ENCODE data around the gene PEAK1. TPM values are rescaled to one million over a fixed set of nuclear protein-coding genes. Genes with fewer than 3 reads are reported as not detected.

PEAK1 gene
- total RNA-seq, 2 donors from 2014 or later: 25.4 to 38.4 TPM

DNA sequence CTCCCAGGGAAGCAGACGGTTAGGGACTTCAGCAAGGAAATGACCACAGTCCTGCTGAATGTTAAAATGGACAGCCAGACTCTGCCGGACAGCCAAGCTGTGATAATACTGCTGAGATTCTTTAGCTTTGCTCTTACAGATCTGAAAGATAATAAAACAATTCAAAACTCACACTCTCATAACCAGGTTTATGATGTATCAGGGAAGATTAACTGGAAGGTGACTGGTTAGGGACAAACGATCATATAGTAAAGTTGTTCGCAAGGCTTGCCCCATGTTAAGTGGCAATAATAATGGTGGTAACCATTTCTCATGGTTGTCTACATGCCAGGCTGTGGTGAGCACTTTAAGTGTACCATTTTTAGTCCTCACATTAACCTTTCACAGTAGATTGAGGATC, 304.7 kb downstream of the PEAK1 start:
- Histone ChIP-seq H3K4me3 (ENCODE audit: low read length) (no peak overlapping the region), H3K36me3 (ENCODE audit: control insufficient read depth, insufficient read depth, low read length) (no peaks in the 10 kb centered on the region), H3K27ac (ENCODE audit: low read depth, low read length) (no peak overlapping the region), H3K9me3 (ENCODE audit: control insufficient read depth, low read length) (no peaks in the 10 kb centered on the region), H3K4me1 (ENCODE audit: control insufficient read depth, insufficient read depth, low read length) (no peaks in the 10 kb centered on the region), H3K27me3 (ENCODE audit: control insufficient read depth, insufficient read depth, low read length, poor library complexity, severe bottlenecking) (no peaks in the 10 kb centered on the region), H3K9ac (ENCODE audit: extremely low read depth, low read length, poor library complexity, severe bottlenecking) (no peak overlapping the region)
- Mint-ChIP-seq H3K4me1 (peaks cover 3% of the 10 kb centered on the region), H3K9me3 (no peaks in the 10 kb centered on the region), H3K36me3 (ENCODE audit: low read depth) (no peaks in the 10 kb centered on the region), H3K4me3 (no peak overlapping the region), H3K27me3 (ENCODE audit: insufficient read depth) (no peaks in the 10 kb centered on the region), H3K27ac (no peak overlapping the region)
- DNase-seq: no peak
- TF ChIP-seq, protein P1, sequence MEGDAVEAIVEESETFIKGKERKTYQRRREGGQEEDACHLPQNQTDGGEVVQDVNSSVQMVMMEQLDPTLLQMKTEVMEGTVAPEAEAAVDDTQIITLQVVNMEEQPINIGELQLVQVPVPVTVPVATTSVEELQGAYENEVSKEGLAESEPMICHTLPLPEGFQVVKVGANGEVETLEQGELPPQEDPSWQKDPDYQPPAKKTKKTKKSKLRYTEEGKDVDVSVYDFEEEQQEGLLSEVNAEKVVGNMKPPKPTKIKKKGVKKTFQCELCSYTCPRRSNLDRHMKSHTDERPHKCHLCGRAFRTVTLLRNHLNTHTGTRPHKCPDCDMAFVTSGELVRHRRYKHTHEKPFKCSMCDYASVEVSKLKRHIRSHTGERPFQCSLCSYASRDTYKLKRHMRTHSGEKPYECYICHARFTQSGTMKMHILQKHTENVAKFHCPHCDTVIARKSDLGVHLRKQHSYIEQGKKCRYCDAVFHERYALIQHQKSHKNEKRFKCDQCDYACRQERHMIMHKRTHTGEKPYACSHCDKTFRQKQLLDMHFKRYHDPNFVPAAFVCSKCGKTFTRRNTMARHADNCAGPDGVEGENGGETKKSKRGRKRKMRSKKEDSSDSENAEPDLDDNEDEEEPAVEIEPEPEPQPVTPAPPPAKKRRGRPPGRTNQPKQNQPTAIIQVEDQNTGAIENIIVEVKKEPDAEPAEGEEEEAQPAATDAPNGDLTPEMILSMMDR (conservative IDR thresholded peaks at IDR 0.05): no peak
- WGBS, 2 experiments (ENCODE audit: insufficient coverage in 1 of 2, insufficient read length in 1 of 2): 95% methylated on average over 3 of the region's 4 CpGs; no CpG with 5 or more reads in 1 of the 2 experiments

DNA sequence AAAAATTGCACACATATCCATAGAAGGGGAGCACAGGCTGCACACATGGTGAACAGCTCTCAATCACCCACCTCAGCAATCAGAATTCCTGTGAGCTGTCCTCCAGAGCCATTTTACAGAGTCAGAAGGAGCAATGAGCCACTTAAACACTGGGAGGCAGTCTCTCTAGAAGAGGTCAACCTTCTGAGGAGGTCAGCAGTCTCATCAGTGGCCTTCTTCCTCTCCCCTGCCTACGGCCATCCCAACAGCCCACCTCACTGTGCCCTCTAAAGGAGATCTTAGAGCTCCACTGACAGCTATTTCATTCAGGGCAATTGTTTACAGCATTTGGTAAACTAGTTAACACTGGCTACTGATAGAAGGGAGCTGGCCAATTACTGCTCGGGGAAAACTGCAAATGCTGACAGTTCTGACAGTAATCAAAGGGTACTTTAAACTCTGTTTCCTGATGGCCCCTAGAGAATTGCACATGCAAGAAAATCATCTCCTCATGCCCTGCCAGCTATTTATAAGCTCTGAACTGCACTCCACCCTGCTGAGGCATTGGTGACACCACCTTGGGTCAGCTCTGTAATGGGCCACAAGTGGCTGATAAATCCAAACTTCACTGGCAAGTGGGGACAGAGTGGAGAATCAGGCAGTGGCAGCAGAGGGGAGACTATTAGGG, 306.9 kb downstream of the PEAK1 start:
- H3K4me1 Mint-ChIP-seq: peaks cover 2% of the 10 kb centered on the region
- peak; percentile 64 for DNase-seq

GRCh38 chr15:77111789-77112188, 308.1 kb downstream of the PEAK1 start:
- WGBS, 2 experiments (ENCODE audit: insufficient coverage in 1 of 2, insufficient read length in 1 of 2): 93 to 100% methylated on average over 1 to 3 of the region's 3 CpGs
- H3K4me3 Mint-ChIP-seq: no peak overlapping the region
- no peak overlapping the region for H3K9ac ChIP-seq (ENCODE audit: extremely low read depth, low read length, poor library complexity, severe bottlenecking)
- no peaks in the 10 kb centered on the region for H3K27me3 ChIP-seq (ENCODE audit: control insufficient read depth, insufficient read depth, low read length, poor library complexity, severe bottlenecking)
- no peak overlapping the region for H3K27ac ChIP-seq (ENCODE audit: low read depth, low read length)
- DNase-seq: no peak
- no peaks in the 10 kb centered on the region for H3K36me3 Mint-ChIP-seq (ENCODE audit: low read depth)
- H3K9me3 ChIP-seq (ENCODE audit: control insufficient read depth, low read length): no peaks in the 10 kb centered on the region
- H3K4me3 ChIP-seq (ENCODE audit: low read length): no peak overlapping the region
- no peak overlapping the region for H3K27ac Mint-ChIP-seq
- H3K4me1 ChIP-seq (ENCODE audit: control insufficient read depth, insufficient read depth, low read length): no peaks in the 10 kb centered on the region
- no peaks in the 10 kb centered on the region for H3K36me3 ChIP-seq (ENCODE audit: control insufficient read depth, insufficient read depth, low read length)
- H3K27me3 Mint-ChIP-seq (ENCODE audit: insufficient read depth): no peaks in the 10 kb centered on the region
- peaks cover 5% of the 10 kb centered on the region for H3K4me1 Mint-ChIP-seq
- TF ChIP-seq, protein P1 (conservative IDR thresholded peaks at IDR 0.05): no peak
- H3K9me3 Mint-ChIP-seq: no peaks in the 10 kb centered on the region

More for the DNA sequence above, 306.9 kb downstream of the PEAK1 start:
- no peaks in the 10 kb centered on the region for H3K36me3 Mint-ChIP-seq (ENCODE audit: low read depth)
- no peak overlapping the region for H3K27ac Mint-ChIP-seq
- TF ChIP-seq, protein P1 (conservative IDR thresholded peaks at IDR 0.05): peak; percentile 71
- 86 to 100% methylated on average over 1 to 2 of the region's 2 CpGs for WGBS, 2 experiments (ENCODE audit: insufficient coverage in 1 of 2, insufficient read length in 1 of 2)
- Histone ChIP-seq H3K36me3 (ENCODE audit: control insufficient read depth, insufficient read depth, low read length) (no peaks in the 10 kb centered on the region), H3K9ac (ENCODE audit: extremely low read depth, low read length, poor library complexity, severe bottlenecking) (no peak overlapping the region), H3K9me3 (ENCODE audit: control insufficient read depth, low read length) (no peaks in the 10 kb centered on the region), H3K4me3 (ENCODE audit: low read length) (no peak overlapping the region), H3K27me3 (ENCODE audit: control insufficient read depth, insufficient read depth, low read length, poor library complexity, severe bottlenecking) (no peaks in the 10 kb centered on the region), H3K4me1 (ENCODE audit: control insufficient read depth, insufficient read depth, low read length) (no peaks in the 10 kb centered on the region), H3K27ac (ENCODE audit: low read depth, low read length) (no peak overlapping the region)
- no peak overlapping the region for H3K4me3 Mint-ChIP-seq
- no peaks in the 10 kb centered on the region for H3K9me3 Mint-ChIP-seq
- H3K27me3 Mint-ChIP-seq (ENCODE audit: insufficient read depth): no peaks in the 10 kb centered on the region

Measured in endodermal cell (in vitro differentiated cells).